ENCODE results near the gene NPIPA5.
"Not testable (repeated sequence)": the region's sequence is repeated elsewhere in the genome, so short reads cannot be mapped to it uniquely, and the experiment has no call there.

Gene NPIPA5

DNA sequence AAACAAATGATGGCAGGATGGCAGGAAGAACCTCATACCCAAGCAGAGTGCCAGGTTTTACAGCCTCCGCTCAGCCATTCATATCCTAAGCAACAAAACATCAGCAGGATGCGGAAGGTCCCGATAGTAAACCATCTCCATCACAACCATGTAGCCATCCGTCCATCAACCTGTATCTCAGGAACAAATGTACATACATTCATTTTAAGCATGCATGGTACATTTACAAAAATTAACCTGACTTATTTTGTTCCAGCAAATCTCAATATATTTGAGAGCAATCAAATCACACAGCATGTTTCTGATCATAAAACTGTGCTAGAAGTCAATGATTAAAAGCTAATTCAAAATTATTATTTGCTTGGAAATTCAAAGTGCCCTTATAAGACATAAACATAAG lies at the start of gene NPIPA5:
TSS of gene NPIPA5 (minus strand) at position 101 of the 400 bp plus-strand sequence. CDS start at position 101, 0 bp downstream.
- not testable (repeated sequence) for ATAC-seq (replicated peaks; ENCODE audit: extremely low read depth, poor library complexity, severe bottlenecking); H3K36me3 Mint-ChIP-seq (ENCODE audit: insufficient read depth); H3K27ac Mint-ChIP-seq (ENCODE audit: low read depth)

DNA sequence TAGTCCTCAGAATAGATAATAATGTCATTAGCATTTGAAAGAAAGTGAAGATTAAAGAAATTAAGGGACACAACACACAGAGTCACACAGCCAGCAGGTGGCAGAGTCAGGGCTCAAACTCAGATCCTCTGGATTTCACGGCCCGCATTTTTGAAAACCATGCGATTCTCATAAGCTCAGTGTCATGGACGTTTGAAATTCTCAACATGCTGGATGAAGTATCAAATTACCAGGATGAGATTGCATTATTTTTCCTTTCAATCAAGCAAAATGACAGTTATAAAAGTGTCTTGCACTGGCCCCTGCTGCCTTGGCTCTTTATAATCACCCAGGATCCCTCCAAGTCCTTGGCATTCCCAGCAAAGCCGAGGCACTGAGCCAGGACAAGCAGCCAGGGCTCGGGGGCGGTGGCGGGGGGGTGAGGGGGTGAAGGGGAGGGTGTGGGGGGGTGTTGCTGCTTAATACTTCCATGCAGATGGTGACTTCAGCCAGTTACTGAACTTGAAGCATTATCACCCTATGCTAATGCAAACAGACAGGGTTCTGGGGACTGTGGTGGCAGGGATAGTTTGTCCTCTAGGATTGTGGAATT lies 49.6 kb upstream of the NPIPA5 start:
- H3K27me3 Mint-ChIP-seq = peaks cover 15% of the 10 kb centered on the region
- ATAC-seq (replicated peaks; ENCODE audit: extremely low read depth, poor library complexity, severe bottlenecking) (no peak), DNase-seq (ENCODE audit: low spot score in 2 of 2) (peak; percentile 18 to 23)
- H3K9me3 Mint-ChIP-seq = no peaks in the 10 kb centered on the region
- H3K36me3 Mint-ChIP-seq (ENCODE audit: insufficient read depth) = no peaks in the 10 kb centered on the region
- H3K27ac Mint-ChIP-seq (ENCODE audit: low read depth) = no peak overlapping the region
- H3K4me3 Mint-ChIP-seq = no peak overlapping the region
- H3K4me1 Mint-ChIP-seq = no peaks in the 10 kb centered on the region

More for the DNA sequence above, at the start of gene NPIPA5:
- not testable (repeated sequence) for H3K4me1 Mint-ChIP-seq; H3K9me3 Mint-ChIP-seq; H3K4me3 Mint-ChIP-seq; DNase-seq (ENCODE audit: low spot score in 2 of 2); H3K27me3 Mint-ChIP-seq

DNA sequence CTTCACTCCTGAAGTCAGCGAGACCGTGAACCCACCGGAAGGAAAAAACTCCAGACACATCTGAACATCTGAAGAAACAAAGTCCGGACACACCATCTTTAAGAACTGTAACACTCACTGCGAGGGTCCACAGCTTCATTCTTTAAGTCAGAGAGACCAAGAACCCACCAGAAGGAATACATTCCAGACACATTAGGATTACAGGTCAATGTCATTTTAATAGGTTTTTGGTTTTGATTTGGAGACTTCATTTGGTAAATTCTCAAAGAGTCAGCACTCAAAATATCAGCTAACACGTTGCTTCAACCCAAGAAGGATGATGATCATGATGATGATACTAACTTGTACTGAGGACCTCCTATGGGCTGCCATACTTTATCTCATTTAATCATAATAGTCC lies 48.7 kb upstream of the NPIPA5 start:
- Mint-ChIP-seq H3K9me3 (no peaks in the 10 kb centered on the region), H3K4me1 (no peaks in the 10 kb centered on the region), H3K36me3 (ENCODE audit: insufficient read depth) (no peaks in the 10 kb centered on the region), H3K4me3 (no peak overlapping the region), H3K27me3 (peaks cover 25% of the 10 kb centered on the region), H3K27ac (ENCODE audit: low read depth) (no peak overlapping the region)
- ATAC-seq (replicated peaks; ENCODE audit: extremely low read depth, poor library complexity, severe bottlenecking) (no peak), DNase-seq (ENCODE audit: low spot score in 2 of 2) (no peak)

DNA sequence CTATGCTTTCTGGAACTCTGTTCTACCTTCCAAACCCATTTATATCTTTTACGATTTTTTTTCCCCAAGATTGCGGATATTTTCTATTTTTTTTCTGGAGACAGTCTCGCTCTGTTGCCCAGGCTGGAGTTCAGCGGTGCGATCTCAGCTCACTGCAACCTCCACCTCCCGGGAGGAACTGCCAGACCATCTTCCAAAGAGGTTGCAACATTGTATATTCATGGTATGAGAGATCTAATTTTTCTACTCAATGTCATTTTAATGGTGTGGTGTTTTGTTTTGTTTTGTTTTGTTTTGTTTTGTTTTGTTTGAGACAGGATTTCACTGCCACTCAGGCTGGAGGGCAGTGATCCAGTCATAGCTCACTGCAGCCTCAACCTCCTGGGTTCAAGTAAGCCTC lies 47.8 kb upstream of the NPIPA5 start:
- DNase-seq (ENCODE audit: low spot score in 2 of 2) (no peak), ATAC-seq (replicated peaks; ENCODE audit: extremely low read depth, poor library complexity, severe bottlenecking) (no peak)
- Mint-ChIP-seq H3K27ac (ENCODE audit: low read depth) (no peak overlapping the region), H3K4me1 (no peaks in the 10 kb centered on the region), H3K27me3 (peaks cover 33% of the 10 kb centered on the region), H3K9me3 (no peaks in the 10 kb centered on the region), H3K36me3 (ENCODE audit: insufficient read depth) (no peaks in the 10 kb centered on the region), H3K4me3 (no peak overlapping the region)

DNA sequence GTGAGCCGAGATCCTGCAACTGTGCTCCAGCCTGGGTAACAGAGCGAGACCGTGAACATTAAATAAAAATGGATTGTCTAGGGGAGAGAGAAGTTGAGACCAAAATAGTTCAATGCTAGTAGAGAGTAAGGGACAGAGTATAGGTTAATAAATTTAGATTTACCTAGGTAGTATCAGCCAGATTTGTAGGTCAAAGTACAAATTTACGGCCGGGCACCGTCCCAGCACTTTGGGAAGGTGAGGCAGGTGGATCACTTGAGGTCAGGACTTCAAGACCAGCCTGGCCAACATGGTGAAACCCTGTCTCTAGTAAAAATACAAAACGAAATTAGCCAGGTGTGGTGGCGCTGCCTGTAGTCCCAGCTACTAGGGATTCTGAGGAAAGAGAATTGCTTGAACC lies 44.1 kb upstream of the NPIPA5 start:
- Mint-ChIP-seq H3K27ac (ENCODE audit: low read depth) (no peak overlapping the region), H3K9me3 (no peaks in the 10 kb centered on the region), H3K36me3 (ENCODE audit: insufficient read depth) (no peaks in the 10 kb centered on the region), H3K27me3 (peaks cover 33% of the 10 kb centered on the region), H3K4me3 (no peak overlapping the region), H3K4me1 (no peaks in the 10 kb centered on the region)
- DNase-seq (ENCODE audit: low spot score in 2 of 2) = no peak
- no peak for ATAC-seq (replicated peaks; ENCODE audit: extremely low read depth, poor library complexity, severe bottlenecking)

DNA sequence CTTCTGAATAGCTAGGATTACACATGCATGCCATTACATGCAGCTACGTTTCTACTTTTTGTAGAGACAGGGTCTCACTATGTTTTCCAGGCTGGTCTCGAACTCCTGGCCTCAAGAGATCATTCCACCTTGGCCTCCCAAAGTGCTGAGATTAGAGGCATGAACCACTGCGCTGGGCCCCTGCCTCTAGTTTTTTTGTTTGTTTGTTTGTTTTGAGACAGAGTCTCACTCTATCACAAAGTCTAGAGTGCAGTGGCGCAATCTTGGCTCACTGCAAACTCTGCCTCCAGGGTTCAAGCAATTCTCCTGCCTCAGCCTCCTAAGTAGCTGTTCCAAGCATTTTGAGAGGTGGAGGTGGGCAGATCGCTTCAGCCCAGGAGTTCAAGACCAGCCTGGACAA lies 43.6 kb upstream of the NPIPA5 start:
- DNase-seq (ENCODE audit: low spot score in 2 of 2); H3K36me3 Mint-ChIP-seq (ENCODE audit: insufficient read depth); ATAC-seq (replicated peaks; ENCODE audit: extremely low read depth, poor library complexity, severe bottlenecking); H3K4me1 Mint-ChIP-seq; H3K27ac Mint-ChIP-seq (ENCODE audit: low read depth); H3K9me3 Mint-ChIP-seq; H3K4me3 Mint-ChIP-seq: not testable (repeated sequence)
- H3K27me3 Mint-ChIP-seq = peaks cover 33% of the 10 kb centered on the region

DNA sequence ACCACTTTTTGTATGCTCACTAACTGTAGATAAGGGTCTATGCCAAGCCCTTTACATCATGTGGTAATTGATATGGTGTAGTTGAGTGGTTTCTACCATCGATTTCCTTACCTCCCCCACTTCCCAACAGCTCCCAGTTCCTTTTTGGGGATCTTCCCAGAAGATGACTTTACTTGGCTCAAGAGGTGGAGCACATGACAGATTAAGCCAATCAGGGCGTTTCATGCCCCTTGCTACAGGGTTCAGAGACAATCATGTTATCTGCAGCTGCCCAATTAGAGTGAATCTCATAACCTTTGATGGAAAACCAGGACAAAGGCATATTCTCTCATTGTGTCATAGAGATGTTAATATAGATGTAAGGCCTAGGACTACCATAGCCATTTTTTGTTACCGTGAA lies 40.1 kb upstream of the NPIPA5 start:
- Mint-ChIP-seq H3K27me3 (peaks cover 22% of the 10 kb centered on the region), H3K36me3 (ENCODE audit: insufficient read depth) (no peaks in the 10 kb centered on the region), H3K4me1 (no peaks in the 10 kb centered on the region), H3K4me3 (no peak overlapping the region), H3K27ac (ENCODE audit: low read depth) (no peak overlapping the region), H3K9me3 (no peaks in the 10 kb centered on the region)
- ATAC-seq (replicated peaks; ENCODE audit: extremely low read depth, poor library complexity, severe bottlenecking) (no peak), DNase-seq (ENCODE audit: low spot score in 2 of 2) (no peak)

DNA sequence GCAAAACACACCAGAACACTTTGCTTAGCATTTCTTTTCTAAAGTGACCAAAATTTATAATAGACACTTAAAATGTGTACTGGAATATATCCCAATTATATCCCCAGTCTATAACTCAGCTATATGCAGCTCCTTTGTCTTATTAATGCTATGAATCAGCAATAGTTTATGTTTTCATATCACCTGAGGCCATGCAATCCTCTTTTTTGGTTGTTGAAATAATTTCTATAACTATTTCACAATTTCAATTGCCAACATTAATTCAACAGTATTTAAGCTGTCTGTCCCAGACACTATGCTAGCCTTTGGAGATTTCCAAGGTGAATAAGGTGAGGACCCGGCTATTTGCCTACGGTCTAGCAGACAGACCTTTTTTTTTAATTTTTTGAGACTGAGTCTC lies 39.1 kb upstream of the NPIPA5 start:
- no peak overlapping the region for H3K4me3 Mint-ChIP-seq
- no peaks in the 10 kb centered on the region for H3K4me1 Mint-ChIP-seq
- no peak for DNase-seq (ENCODE audit: low spot score in 2 of 2)
- ATAC-seq (replicated peaks; ENCODE audit: extremely low read depth, poor library complexity, severe bottlenecking) = no peak
- no peak overlapping the region for H3K27ac Mint-ChIP-seq (ENCODE audit: low read depth)
- peaks cover 12% of the 10 kb centered on the region for H3K27me3 Mint-ChIP-seq
- H3K9me3 Mint-ChIP-seq = no peaks in the 10 kb centered on the region
- H3K36me3 Mint-ChIP-seq (ENCODE audit: insufficient read depth) = no peaks in the 10 kb centered on the region

DNA sequence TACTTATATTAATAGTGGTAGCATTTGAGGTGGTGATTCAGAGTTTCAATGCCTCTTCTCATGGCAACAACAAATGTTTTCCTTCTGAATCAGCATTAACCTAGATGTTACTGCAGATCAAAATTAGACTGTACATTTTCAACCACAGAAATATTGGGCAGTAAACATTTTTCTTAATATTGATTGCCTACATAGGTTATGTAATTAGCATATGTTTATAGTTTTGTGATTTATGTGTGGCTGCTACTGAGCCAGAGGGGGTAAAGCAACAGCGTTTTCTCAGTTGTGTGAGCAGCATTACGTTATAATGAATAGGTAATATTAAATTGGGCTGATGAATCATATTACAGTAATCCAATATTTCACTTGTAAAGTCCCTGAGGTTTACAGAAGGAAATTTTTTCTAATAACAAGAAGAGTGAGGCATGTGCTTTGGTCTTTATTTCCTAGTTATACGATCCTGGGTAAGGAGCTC lies 37.5 kb upstream of the NPIPA5 start:
- Mint-ChIP-seq H3K36me3 (ENCODE audit: insufficient read depth) (no peaks in the 10 kb centered on the region), H3K27me3 (no peaks in the 10 kb centered on the region), H3K4me1 (no peaks in the 10 kb centered on the region), H3K9me3 (no peaks in the 10 kb centered on the region), H3K4me3 (no peak overlapping the region), H3K27ac (ENCODE audit: low read depth) (no peak overlapping the region)
- ATAC-seq (replicated peaks; ENCODE audit: extremely low read depth, poor library complexity, severe bottlenecking) (no peak), DNase-seq (ENCODE audit: low spot score in 2 of 2) (no peak)

DNA sequence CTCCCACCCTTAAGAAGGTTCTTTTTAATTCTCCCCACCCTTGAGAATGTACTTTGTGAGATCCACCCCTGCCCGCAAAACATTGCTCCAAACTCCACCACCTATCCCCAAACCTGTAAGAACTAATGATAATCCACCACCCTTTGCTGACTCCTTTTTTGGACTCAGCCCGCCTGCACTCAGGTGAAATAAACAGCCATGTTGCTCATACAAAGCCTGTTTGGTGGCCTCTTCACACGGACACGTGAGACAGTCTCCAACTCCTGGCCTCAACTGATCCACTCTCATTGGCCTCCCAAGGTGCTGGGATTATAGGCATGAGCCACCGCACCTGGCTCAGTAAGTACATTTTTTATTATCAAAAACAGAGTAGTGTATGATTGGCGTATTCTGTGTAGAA lies 31.4 kb upstream of the NPIPA5 start:
- H3K27ac Mint-ChIP-seq (ENCODE audit: low read depth); DNase-seq (ENCODE audit: low spot score in 2 of 2); H3K27me3 Mint-ChIP-seq; ATAC-seq (replicated peaks; ENCODE audit: extremely low read depth, poor library complexity, severe bottlenecking); H3K4me3 Mint-ChIP-seq; H3K9me3 Mint-ChIP-seq; H3K4me1 Mint-ChIP-seq; H3K36me3 Mint-ChIP-seq (ENCODE audit: insufficient read depth): not testable (repeated sequence)

DNA sequence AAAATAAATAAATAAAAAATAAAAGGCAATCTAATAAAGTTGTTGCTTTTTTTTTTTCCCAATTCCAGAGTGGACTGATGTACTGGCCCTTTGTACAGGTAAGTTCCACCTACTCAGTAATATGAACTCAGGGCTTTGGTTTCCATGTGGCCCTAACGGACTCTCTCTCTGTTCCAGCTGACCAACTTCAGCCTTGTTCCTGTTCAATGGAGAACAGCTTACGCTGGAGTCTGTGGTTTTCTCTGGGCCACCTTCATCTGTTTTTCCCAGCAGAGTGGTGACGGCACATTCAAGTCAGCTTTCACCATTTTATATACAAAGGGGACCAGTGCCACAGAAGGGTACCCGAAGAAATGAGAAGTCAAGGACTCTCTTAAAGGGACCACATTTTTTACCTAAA lies 29.7 kb upstream of the NPIPA5 start:
- DNase-seq (ENCODE audit: low spot score in 2 of 2); ATAC-seq (replicated peaks; ENCODE audit: extremely low read depth, poor library complexity, severe bottlenecking); H3K27ac Mint-ChIP-seq (ENCODE audit: low read depth); H3K27me3 Mint-ChIP-seq; H3K9me3 Mint-ChIP-seq; H3K4me1 Mint-ChIP-seq; H3K36me3 Mint-ChIP-seq (ENCODE audit: insufficient read depth); H3K4me3 Mint-ChIP-seq: not testable (repeated sequence)

DNA sequence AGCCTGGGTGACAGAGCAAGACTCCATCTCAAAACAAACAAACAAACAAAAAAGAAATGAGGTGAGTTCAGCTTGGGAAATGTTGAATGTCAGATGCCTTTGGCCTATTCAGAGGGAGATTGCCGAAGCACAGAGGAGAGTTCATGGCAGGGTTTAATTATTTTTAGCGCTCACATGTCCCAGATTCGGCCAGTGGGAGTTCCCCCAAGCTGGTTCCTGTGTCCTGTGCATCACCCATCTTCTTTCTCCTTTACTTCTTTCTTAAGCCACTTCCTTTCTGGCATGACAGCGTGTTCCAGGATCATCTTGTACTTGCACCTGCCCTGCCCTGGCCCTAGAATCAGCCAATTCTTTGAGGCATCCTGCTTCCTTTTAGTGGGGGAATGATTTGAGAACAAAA lies 26.7 kb upstream of the NPIPA5 start:
- H3K27me3 Mint-ChIP-seq = no peaks in the 10 kb centered on the region
- H3K36me3 Mint-ChIP-seq (ENCODE audit: insufficient read depth) = peaks cover 1% of the 10 kb centered on the region
- DNase-seq (ENCODE audit: low spot score in 2 of 2) (no peak), ATAC-seq (replicated peaks; ENCODE audit: extremely low read depth, poor library complexity, severe bottlenecking) (no peak)
- H3K27ac Mint-ChIP-seq (ENCODE audit: low read depth) = no peak overlapping the region
- H3K4me3 Mint-ChIP-seq = no peak overlapping the region
- H3K9me3 Mint-ChIP-seq = no peaks in the 10 kb centered on the region
- no peaks in the 10 kb centered on the region for H3K4me1 Mint-ChIP-seq

DNA sequence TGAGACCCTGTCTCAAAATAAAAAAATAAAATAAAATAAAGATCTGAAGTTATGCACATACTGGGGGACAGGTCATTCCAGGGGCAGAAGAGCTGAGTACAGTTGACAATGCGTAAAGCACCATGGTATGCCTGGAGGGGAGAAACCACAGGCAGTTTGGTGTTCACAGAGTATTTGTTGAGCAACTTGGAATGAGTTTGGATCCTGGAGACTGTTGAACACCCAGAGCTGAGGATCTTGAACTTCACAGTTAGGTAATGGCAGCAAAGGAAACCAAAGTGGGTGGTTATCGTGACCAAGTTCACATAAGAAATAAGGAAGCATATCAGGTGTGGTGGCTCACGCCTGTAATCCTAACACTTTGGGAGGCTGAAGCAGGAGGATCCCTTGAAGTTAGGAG lies 26.0 kb upstream of the NPIPA5 start:
- H3K36me3 Mint-ChIP-seq (ENCODE audit: insufficient read depth); DNase-seq (ENCODE audit: low spot score in 2 of 2); H3K9me3 Mint-ChIP-seq; H3K4me1 Mint-ChIP-seq; ATAC-seq (replicated peaks; ENCODE audit: extremely low read depth, poor library complexity, severe bottlenecking); H3K27me3 Mint-ChIP-seq; H3K27ac Mint-ChIP-seq (ENCODE audit: low read depth); H3K4me3 Mint-ChIP-seq: not testable (repeated sequence)

All from central memory CD8-positive, alpha-beta T cell (primary cell).